ENCODE data around the gene CRELD2. TPM values are rescaled to one million over a fixed set of nuclear protein-coding genes. Genes with fewer than 3 reads are reported as not detected.

The CRELD2 gene
- total RNA-seq, 4 donors from 2014 or later, result 32.0 to 38.2 (median 34.2) TPM

DNA sequence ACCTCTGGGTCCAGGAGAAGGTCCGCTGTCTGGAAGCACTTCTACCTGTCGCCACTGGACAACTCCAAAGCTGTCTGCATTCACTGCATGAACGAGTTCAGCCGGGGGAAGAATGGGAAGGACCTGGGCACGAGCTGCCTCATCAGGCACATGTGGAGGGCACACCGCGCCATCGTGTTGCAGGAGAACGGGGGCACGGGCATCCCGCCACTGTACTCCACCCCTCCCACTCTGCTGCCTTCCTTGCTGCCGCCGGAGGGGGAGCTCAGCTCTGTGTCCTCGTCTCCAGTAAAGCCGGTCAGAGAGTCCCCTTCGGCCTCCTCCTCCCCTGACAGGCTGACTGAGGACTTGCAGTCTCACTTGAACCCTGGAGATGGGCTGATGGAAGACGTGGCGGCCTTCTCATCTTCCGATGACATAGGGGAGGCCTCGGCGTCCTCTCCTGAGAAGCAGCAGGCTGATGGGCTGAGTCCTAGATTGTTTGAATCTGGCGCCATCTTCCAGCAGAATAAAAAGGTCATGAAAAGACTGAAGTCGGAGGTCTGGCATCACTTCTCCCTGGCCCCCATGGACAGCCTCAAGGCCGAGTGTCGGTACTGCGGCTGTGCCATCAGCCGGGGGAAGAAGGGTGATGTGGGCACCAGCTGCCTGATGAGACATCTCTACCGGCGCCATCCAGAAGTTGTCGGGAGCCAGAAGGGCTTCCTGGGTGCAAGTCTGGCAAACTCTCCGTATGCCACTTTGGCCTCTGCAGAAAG lies 33.8 kb upstream of the CRELD2 start:
- no peak for TF ChIP-seq EP300 (IDR thresholded peaks at IDR 0.05)
- no peak for TF ChIP-seq POLR2AphosphoS5 (IDR thresholded peaks at IDR 0.05)
- TF ChIP-seq POLR2A (IDR thresholded peaks at IDR 0.05; ENCODE audit: low read depth), result no peak
- TF ChIP-seq, protein P1, sequence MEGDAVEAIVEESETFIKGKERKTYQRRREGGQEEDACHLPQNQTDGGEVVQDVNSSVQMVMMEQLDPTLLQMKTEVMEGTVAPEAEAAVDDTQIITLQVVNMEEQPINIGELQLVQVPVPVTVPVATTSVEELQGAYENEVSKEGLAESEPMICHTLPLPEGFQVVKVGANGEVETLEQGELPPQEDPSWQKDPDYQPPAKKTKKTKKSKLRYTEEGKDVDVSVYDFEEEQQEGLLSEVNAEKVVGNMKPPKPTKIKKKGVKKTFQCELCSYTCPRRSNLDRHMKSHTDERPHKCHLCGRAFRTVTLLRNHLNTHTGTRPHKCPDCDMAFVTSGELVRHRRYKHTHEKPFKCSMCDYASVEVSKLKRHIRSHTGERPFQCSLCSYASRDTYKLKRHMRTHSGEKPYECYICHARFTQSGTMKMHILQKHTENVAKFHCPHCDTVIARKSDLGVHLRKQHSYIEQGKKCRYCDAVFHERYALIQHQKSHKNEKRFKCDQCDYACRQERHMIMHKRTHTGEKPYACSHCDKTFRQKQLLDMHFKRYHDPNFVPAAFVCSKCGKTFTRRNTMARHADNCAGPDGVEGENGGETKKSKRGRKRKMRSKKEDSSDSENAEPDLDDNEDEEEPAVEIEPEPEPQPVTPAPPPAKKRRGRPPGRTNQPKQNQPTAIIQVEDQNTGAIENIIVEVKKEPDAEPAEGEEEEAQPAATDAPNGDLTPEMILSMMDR (IDR thresholded peaks at IDR 0.05), result no peak
- H3K4me1 ChIP-seq, result no peaks in the 10 kb centered on the region
- intact Hi-C loops (cut with DNase I), result no loop called here
- no peak overlapping the region for H3K27ac ChIP-seq (replicated peaks in 1 of 4)
- DNase-seq (ENCODE audit: extremely low spot score), result no peak
- no peaks in the 10 kb centered on the region for H3K27me3 ChIP-seq
- H3K9me3 ChIP-seq, result no peaks in the 10 kb centered on the region
- peaks cover 31 to 51% (median 43%) of the 10 kb centered on the region in 4 donors for H3K36me3 ChIP-seq
- H3K4me3 ChIP-seq, result no peak overlapping the region
- 94% methylated on average over 28 of the region's 31 CpGs for WGBS

DNA sequence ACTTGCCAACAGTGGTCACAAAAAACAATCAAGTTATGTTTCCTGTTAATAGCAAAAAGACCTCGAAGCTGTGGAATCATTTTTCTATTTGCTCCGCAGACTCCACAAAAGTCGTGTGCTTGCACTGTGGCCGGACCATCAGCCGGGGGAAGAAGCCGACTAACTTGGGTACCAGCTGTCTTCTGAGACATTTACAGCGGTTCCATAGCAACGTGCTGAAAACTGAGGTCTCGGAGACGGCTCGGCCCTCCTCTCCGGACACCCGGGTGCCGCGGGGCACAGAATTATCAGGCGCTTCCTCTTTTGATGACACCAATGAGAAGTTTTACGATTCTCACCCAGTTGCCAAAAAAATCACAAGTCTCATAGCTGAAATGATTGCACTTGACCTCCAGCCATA lies 33.2 kb upstream of the CRELD2 start:
- Histone ChIP-seq H3K9me3 (no peaks in the 10 kb centered on the region), H3K4me3 (no peak overlapping the region), H3K27ac (replicated peaks in 1 of 4) (no peak overlapping the region), H3K4me1 (no peaks in the 10 kb centered on the region), H3K36me3 (peaks cover 31 to 51% (median 43%) of the 10 kb centered on the region in 4 donors), H3K27me3 (no peaks in the 10 kb centered on the region)
- no peak for DNase-seq (ENCODE audit: extremely low spot score)
- TF ChIP-seq EP300 (IDR thresholded peaks at IDR 0.05) (no peak), POLR2AphosphoS5 (IDR thresholded peaks at IDR 0.05) (no peak), POLR2A (IDR thresholded peaks at IDR 0.05; ENCODE audit: low read depth) (no peak)
- TF ChIP-seq, protein P1 (IDR thresholded peaks at IDR 0.05), result no peak
- intact Hi-C loops (cut with DNase I), result no loop called here
- WGBS, result 97% methylated on average over 16 of the region's 17 CpGs

DNA sequence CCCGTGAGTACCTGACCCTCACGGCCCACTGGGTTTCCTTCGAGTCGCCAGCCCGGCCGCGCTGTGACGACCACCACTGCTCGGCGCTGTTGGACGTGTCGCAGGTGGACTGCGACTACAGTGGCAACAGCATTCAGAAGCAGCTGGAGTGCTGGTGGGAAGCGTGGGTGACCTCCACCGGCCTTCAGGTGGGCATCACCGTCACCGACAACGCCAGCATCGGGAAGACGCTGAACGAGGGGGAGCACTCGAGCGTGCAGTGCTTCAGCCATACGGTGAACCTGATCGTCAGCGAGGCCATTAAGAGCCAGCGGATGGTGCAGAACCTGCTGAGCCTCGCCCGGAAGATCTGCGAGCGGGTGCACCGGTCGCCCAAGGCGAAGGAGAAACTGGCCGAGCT lies 32.6 kb upstream of the CRELD2 start:
- WGBS, result 98% methylated on average over 35 of the region's 35 CpGs
- Histone ChIP-seq H3K4me3 (no peak overlapping the region), H3K4me1 (no peaks in the 10 kb centered on the region), H3K27ac (replicated peaks in 1 of 4) (no peak overlapping the region), H3K9me3 (peaks cover 0 to 1% (median 0%) of the 10 kb centered on the region in 4 donors), H3K27me3 (no peaks in the 10 kb centered on the region), H3K36me3 (peaks cover 35 to 51% (median 43%) of the 10 kb centered on the region in 4 donors)
- intact Hi-C loops (cut with DNase I), result no loop called here
- no peak for DNase-seq (ENCODE audit: extremely low spot score)
- TF ChIP-seq POLR2A (IDR thresholded peaks at IDR 0.05; ENCODE audit: low read depth) (no peak), EP300 (IDR thresholded peaks at IDR 0.05) (no peak), POLR2AphosphoS5 (IDR thresholded peaks at IDR 0.05) (no peak)
- TF ChIP-seq, protein P1 (IDR thresholded peaks at IDR 0.05), result no peak

DNA sequence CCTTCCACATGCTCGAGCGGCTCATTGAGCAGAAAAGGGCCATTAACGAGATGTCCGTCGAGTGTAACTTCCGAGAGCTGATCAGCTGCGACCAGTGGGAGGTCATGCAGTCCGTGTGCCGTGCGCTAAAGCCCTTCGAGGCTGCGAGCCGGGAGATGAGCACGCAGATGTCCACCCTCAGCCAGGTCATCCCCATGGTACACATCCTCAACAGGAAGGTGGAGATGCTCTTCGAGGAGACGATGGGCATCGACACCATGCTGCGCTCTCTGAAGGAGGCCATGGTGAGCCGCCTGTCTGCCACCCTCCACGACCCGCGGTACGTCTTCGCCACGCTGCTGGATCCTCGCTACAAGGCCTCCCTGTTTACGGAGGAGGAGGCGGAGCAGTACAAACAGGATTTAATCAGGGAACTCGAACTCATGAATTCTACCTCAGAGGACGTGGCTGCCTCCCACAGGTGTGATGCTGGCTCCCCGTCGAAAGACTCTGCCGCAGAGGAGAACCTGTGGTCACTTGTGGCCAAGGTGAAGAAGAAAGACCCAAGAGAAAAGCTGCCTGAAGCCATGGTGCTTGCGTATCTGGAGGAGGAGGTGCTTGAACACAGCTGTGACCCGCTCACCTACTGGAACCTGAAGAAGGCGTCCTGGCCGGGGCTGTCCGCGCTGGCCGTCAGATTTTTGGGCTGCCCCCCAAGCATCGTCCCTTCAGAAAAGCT lies 31.9 kb upstream of the CRELD2 start:
- Histone ChIP-seq H3K36me3 (peaks cover 35 to 51% (median 44%) of the 10 kb centered on the region in 4 donors), H3K27ac (replicated peaks in 1 of 4) (no peak overlapping the region), H3K9me3 (peaks cover 0 to 5% (median 0%) of the 10 kb centered on the region in 4 donors), H3K4me1 (no peaks in the 10 kb centered on the region), H3K27me3 (no peaks in the 10 kb centered on the region), H3K4me3 (no peak overlapping the region)
- TF ChIP-seq POLR2A (IDR thresholded peaks at IDR 0.05; ENCODE audit: low read depth) (no peak), EP300 (IDR thresholded peaks at IDR 0.05) (no peak), POLR2AphosphoS5 (IDR thresholded peaks at IDR 0.05) (no peak)
- TF ChIP-seq, protein P1 (IDR thresholded peaks at IDR 0.05), result no peak
- WGBS, result 98% methylated on average over 37 of the region's 41 CpGs
- DNase-seq (ENCODE audit: extremely low spot score), result no peak
- intact Hi-C loops (cut with DNase I), result no loop called here
